RWPE1 (cell line): ENCODE measurements around the gene ATP2B3.

Experiments used
- CTCF ChIA-PET: fragments of 350-600 bp; sonication (Branson Sonifier 250); formaldehyde crosslinking; extraction: SDS; loops from one replicate; lab custom pipeline; 2021; lab: Yijun Ruan, JAX
- POLR2A ChIA-PET: fragments of 400-600 bp; formaldehyde crosslinking; extraction: SDS; loops from one replicate; lab custom pipeline; 2020; ENCODE audit warnings: antibody characterized with exemption; ENCODE audit not compliant: low non-redundant PET; lab: Yijun Ruan, JAX
- DNase-seq: peaks from one replicate; pipeline ENCODE4 v3.0.0; 2012; ENCODE audit warnings: low spot score
- H3K27ac ChIP-seq: fragments of 450-650 bp; 2 replicates; pipeline ENCODE4 v1.5.1; 2017
- CTCF ChIP-seq: fragments of 450-650 bp; conservative IDR thresholded peaks from 2 replicates; pipeline ENCODE4 v1.5.1; 2017; ENCODE audit warnings: low read depth, mild to moderate bottlenecking

Gene ATP2B3

GRCh38 chrX:153624196-153625091 is 107.0 kb downstream of the ATP2B3 start:
- no peak for TF ChIP-seq CTCF
- DNase-seq: no peak
- no peak overlapping the region for H3K27ac ChIP-seq
- POLR2A ChIA-PET: no interaction called here
- CTCF ChIA-PET: no interaction called here

- DNase-seq: no peak
- POLR2A ChIA-PET: no interaction called here
- CTCF ChIA-PET: no interaction called here
- no peak for TF ChIP-seq CTCF
- H3K27ac ChIP-seq: no peak overlapping the region
Measured at GRCh38 chrX:153625271-153626024, 108.0 kb downstream of the ATP2B3 start.

DNA sequence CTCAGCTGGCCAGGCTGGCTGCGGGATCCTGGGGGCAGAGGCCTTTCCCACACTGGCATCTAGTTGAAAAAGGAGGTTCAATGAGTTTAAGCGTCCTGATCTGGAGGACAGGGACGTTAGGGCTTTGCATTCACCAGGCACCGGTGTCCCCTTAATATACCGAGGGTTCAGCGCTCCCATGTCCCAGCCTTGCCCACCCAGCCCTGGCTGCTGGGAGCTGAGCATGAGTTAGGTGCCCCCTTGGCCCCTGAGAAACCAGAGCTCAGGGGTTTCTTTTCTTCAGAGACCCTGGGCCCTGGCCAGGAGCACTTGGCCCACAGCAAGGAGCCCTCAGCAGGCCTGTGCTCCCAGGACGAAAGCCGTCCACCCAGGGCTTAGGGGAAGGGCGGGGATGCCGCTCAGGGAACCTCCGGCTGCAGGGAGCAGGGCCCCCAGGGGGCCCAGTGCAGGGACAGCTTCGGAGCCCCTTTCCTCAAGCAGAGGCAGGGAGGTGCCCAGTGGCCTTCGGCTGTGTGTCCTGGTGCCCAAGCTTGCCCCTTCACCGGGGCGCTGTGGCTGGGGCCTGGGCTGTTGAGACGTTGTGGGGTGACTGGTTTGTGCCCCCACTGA is 108.7 kb downstream of the ATP2B3 start:
- DNase-seq: no peak
- no peak for TF ChIP-seq CTCF
- POLR2A ChIA-PET: no interaction called here
- CTCF ChIA-PET: no interaction called here
- H3K27ac ChIP-seq: no peak overlapping the region

- DNase-seq: no peak
- ChIA-PET CTCF (no interaction called here), POLR2A (no interaction called here)
- H3K27ac ChIP-seq: no peak overlapping the region
- TF ChIP-seq CTCF: no peak
Measured at GRCh38 chrX:153626863-153627674, 109.6 kb downstream of the ATP2B3 start.

- ChIA-PET POLR2A (no interaction called here), CTCF (no interaction called here)
- H3K27ac ChIP-seq: no peak overlapping the region
- no peak for TF ChIP-seq CTCF
- DNase-seq: no peak
Measured at GRCh38 chrX:153627675-153628111, 110.3 kb downstream of the ATP2B3 start.
